ENCODE results near the gene UNKL. TPM values are rescaled to one million over a fixed set of nuclear protein-coding genes. Genes with fewer than 3 reads are reported as not detected.

The UNKL gene
- total RNA-seq, 1 donor from 2014 or later: 43.6 TPM

DNA sequence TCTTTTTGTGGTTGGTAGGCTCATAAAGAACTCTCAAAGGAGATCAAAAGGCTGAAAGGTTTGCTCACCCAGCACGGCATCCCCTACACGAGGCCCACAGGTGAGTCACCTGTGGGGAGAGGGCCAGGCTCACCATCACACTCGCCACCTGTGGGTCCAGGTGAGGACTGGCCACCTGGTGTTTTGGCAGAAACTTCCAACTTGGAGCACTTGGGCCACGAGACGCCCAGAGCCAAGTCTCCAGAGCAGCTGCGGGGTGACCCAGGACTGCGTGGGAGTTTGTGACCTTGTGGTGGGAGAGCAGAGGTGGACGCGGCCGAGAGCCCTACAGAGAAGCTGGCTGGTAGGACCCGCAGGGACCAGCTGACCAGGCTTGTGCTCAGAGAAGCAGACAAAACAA is 51.7 kb downstream of the UNKL start:
- Mint-ChIP-seq H3K4me1 (no peaks in the 10 kb centered on the region), H3K4me3 (no peak overlapping the region), H3K27me3 (ENCODE audit: low read depth) (no peaks in the 10 kb centered on the region), H3K36me3 (peaks cover 5% of the 10 kb centered on the region), H3K27ac (no peak overlapping the region), H3K9me3 (no peaks in the 10 kb centered on the region)
- no peak for DNase-seq (ENCODE audit: low spot score in 2 of 2, unreplicated experiment in 2 of 2)
- TF ChIP-seq CTCF (IDR thresholded peaks at IDR 0.05; ENCODE audit: unreplicated experiment): no peak

DNA sequence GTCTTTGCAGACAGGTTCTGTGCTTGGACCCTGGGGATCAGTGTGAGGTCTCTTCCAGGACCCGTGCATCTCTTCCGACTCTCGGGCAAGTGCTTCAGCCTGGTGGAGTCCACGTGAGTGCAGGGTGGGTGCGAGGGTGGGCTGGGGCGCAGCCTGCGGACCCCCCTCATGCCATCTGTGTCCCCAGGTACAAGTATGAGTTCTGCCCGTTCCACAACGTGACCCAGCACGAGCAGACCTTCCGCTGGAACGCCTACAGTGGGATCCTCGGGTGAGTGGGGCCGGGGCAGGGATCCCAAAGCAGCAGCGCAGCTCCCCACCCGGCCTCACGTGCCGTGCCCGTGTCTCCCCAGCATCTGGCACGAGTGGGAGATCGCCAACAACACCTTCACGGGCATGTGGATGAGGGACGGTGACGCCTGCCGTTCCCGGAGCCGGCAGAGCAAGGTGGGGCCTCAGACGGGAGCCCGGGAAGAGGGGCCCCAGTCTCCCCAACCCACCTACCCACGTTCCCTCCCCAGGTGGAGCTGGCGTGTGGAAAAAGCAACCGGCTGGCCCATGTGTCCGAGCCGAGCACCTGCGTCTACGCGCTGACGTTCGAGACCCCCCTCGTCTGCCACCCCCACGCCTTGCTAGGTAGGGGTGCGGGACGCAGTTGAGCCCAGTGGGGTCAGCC is 52.7 kb downstream of the UNKL start:
- Mint-ChIP-seq H3K4me1 (no peaks in the 10 kb centered on the region), H3K4me3 (no peak overlapping the region), H3K27ac (no peak overlapping the region), H3K9me3 (no peaks in the 10 kb centered on the region), H3K36me3 (peaks cover 5% of the 10 kb centered on the region), H3K27me3 (ENCODE audit: low read depth) (no peaks in the 10 kb centered on the region)
- no peak for TF ChIP-seq CTCF (IDR thresholded peaks at IDR 0.05; ENCODE audit: unreplicated experiment)
- DNase-seq (ENCODE audit: low spot score in 2 of 2, unreplicated experiment in 2 of 2): no peak

DNA sequence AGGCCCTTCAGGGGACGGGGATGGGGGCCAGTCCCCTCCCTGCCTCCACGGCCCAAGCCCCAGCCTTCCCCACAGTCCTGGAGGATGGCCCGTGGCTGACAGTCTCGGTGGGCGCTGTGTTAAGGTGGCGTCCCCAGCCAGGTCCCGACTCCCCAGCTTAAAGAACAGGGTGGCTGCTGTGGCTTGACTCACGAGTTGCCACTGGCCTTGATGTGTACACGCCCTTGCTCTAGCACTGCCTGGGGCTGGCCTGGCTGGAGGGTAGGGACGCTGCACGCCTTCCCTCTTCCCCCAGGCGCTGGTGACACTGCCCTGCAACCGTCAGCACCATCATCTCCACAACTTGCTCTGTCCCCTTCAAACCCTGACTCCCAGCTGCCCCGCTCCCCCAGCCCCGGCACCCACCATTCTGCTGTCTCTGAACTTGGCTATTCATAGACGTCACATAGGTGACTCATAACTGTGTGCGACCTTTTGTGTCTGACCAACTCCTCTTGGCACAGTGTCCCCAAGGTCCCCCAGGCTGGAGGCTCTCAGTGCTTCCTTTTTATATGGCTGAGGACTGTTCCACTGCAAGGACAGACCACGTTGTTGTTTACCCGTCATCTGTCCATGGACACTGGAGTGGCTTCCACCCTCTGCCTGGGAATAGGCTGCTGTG is 56.5 kb downstream of the UNKL start:
- H3K4me3 Mint-ChIP-seq: no peak overlapping the region
- no peaks in the 10 kb centered on the region for H3K9me3 Mint-ChIP-seq
- DNase-seq (ENCODE audit: low spot score in 2 of 2, unreplicated experiment in 2 of 2): no peak
- no peak overlapping the region for H3K27ac Mint-ChIP-seq
- no peaks in the 10 kb centered on the region for H3K27me3 Mint-ChIP-seq (ENCODE audit: low read depth)
- H3K36me3 Mint-ChIP-seq: no peaks in the 10 kb centered on the region
- H3K4me1 Mint-ChIP-seq: peaks cover 6% of the 10 kb centered on the region
- no peak for TF ChIP-seq CTCF (IDR thresholded peaks at IDR 0.05; ENCODE audit: unreplicated experiment)

GRCh38 chr16:1356061-1356900 is 58.2 kb downstream of the UNKL start:
- no peak for DNase-seq (ENCODE audit: low spot score in 2 of 2, unreplicated experiment in 2 of 2)
- H3K4me1 Mint-ChIP-seq: peaks cover 13% of the 10 kb centered on the region
- H3K4me3 Mint-ChIP-seq: no peak overlapping the region
- H3K9me3 Mint-ChIP-seq: no peaks in the 10 kb centered on the region
- no peaks in the 10 kb centered on the region for H3K27me3 Mint-ChIP-seq (ENCODE audit: low read depth)
- no peak for TF ChIP-seq CTCF (IDR thresholded peaks at IDR 0.05; ENCODE audit: unreplicated experiment)
- no peaks in the 10 kb centered on the region for H3K36me3 Mint-ChIP-seq
- H3K27ac Mint-ChIP-seq: no peak overlapping the region

DNA sequence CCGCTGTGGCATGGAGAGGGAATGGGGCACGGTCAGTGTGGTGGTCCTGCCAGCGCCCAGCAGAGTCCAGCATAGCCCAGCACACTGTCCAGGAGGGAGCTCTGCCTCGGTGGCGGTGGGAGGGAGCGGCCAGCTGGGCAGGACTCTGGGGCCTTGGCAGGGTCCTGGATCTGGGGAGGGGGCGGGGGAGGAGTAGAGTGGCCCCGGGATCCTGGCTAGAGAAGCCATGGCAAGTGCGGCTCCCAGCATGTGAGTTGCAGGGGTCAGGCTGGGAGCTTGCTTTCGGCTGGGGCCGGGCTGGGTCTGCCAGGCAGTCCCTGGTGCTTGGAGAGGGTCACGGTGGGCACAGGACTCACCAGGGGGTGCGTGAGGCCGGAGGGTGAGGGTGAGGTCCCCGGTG is 58.9 kb downstream of the UNKL start:
- Mint-ChIP-seq H3K4me1 (peaks cover 13% of the 10 kb centered on the region), H3K4me3 (no peak overlapping the region), H3K27ac (no peak overlapping the region), H3K36me3 (no peaks in the 10 kb centered on the region), H3K27me3 (ENCODE audit: low read depth) (no peaks in the 10 kb centered on the region), H3K9me3 (no peaks in the 10 kb centered on the region)
- DNase-seq (ENCODE audit: low spot score in 2 of 2, unreplicated experiment in 2 of 2): no peak
- no peak for TF ChIP-seq CTCF (IDR thresholded peaks at IDR 0.05; ENCODE audit: unreplicated experiment)
